HEK293 (cell line): ENCODE data around the gene TMEM127.

Experiments
- CTCF ChIA-PET: fragments of 350-600 bp; formaldehyde crosslinking; extraction: SDS; loops from one replicate; lab custom pipeline; 2021; ENCODE audit warnings: antibody characterized with exemption; lab: Yijun Ruan, JAX
- POLR2A ChIA-PET: fragments of 300-600 bp; formaldehyde crosslinking; extraction: SDS; loops from one replicate; lab custom pipeline; 2020; ENCODE audit warnings: antibody characterized with exemption, inconsistent platforms; lab: Yijun Ruan, JAX
- H3K27ac ChIP-seq: fragments of 200-500 bp; sonication (Bioruptor generic); 2 replicates; pipeline ENCODE4 v1.5.1; 2014; ENCODE audit warnings: low read depth, low read length, control low read depth, inconsistent platforms; ENCODE audit errors: extremely low read depth
- H3K36me3 ChIP-seq, 2 experiments: fragments of 200-500 bp in 1 of 2; sonication (Bioruptor generic) in 1 of 2; 1 replicate in 1 of 2; 2 replicates in 1 of 2; pipeline ENCODE4 v1.5.1; 2014 to 2017; ENCODE audit warnings: inconsistent platforms in 2 of 2, low read length in 2 of 2; ENCODE audit not compliant: control insufficient read depth in 2 of 2, insufficient read depth in 1 of 2
- H3K4me1 ChIP-seq: fragments of 200-500 bp; sonication (Bioruptor generic); 2 replicates; pipeline ENCODE4 v1.5.1; 2014; ENCODE audit warnings: mild to moderate bottlenecking, low read length, inconsistent platforms; ENCODE audit not compliant: control insufficient read depth, insufficient read depth
- H3K4me3 ChIP-seq: 2 replicates; pipeline ENCODE4 v1.5.1; 2011; ENCODE audit warnings: low read depth, mild to moderate bottlenecking, control low read depth, low read length, moderate library complexity
- H3K9me3 ChIP-seq: fragments of 200-500 bp; sonication (Bioruptor generic); 2 replicates; pipeline ENCODE4 v1.5.1; 2014; ENCODE audit warnings: low read depth, low read length, inconsistent platforms; ENCODE audit not compliant: control insufficient read depth, insufficient read depth
- IKZF3 ChIP-seq: fragments of 450-650 bp; IDR thresholded peaks from 2 replicates; pipeline ENCODE4 v1.5.0; 2018; ENCODE audit warnings: missing biosample characterization, mild to moderate bottlenecking, missing genetic modification characterization, moderate library complexity
- INSM2 ChIP-seq: fragments of 450-650 bp; formaldehyde crosslinking; IDR thresholded peaks from 2 replicates; pipeline ENCODE4 v1.5.1; 2016; ENCODE audit warnings: missing biosample characterization, missing genetic modification characterization
- KLF16 ChIP-seq: fragments of 450-650 bp; formaldehyde crosslinking; IDR thresholded peaks from 2 replicates; pipeline ENCODE4 v1.5.1; 2017; ENCODE audit warnings: missing biosample characterization, missing genetic modification characterization
- KLF7 ChIP-seq: fragments of 450-650 bp; formaldehyde crosslinking; IDR thresholded peaks from 2 replicates; pipeline ENCODE4 v1.5.1; 2016; ENCODE audit warnings: missing biosample characterization, missing genetic modification characterization, borderline replicate concordance
- MZF1 ChIP-seq: fragments of 450-650 bp; formaldehyde crosslinking; IDR thresholded peaks from 2 replicates; pipeline ENCODE4 v1.5.1; 2017; ENCODE audit warnings: missing biosample characterization, missing genetic modification characterization, borderline replicate concordance
- OSR2 ChIP-seq: fragments of 450-650 bp; formaldehyde crosslinking; IDR thresholded peaks from 2 replicates; pipeline ENCODE4 v1.5.1; 2016; ENCODE audit warnings: missing biosample characterization, missing genetic modification characterization
- REPIN1 ChIP-seq: fragments of 450-650 bp; formaldehyde crosslinking; IDR thresholded peaks from 2 replicates; pipeline ENCODE4 v1.5.1; 2017; ENCODE audit warnings: missing biosample characterization, missing genetic modification characterization, low read depth
- REST ChIP-seq: fragments of 450-650 bp; formaldehyde crosslinking; IDR thresholded peaks from 2 replicates; pipeline ENCODE4 v1.5.1; 2016; ENCODE audit warnings: missing biosample characterization, missing genetic modification characterization
- ZBTB1 ChIP-seq: fragments of 450-650 bp; formaldehyde crosslinking; IDR thresholded peaks from 2 replicates; pipeline ENCODE4 v1.5.1; 2016; ENCODE audit warnings: missing biosample characterization, missing genetic modification characterization
- ZBTB20 ChIP-seq: fragments of 450-650 bp; formaldehyde crosslinking; IDR thresholded peaks from 2 replicates; pipeline ENCODE4 v1.5.1; 2016; ENCODE audit warnings: missing biosample characterization, missing genetic modification characterization
- ZBTB48 ChIP-seq: fragments of 450-650 bp; formaldehyde crosslinking; IDR thresholded peaks from 2 replicates; pipeline ENCODE4 v1.5.1; 2016; ENCODE audit warnings: missing biosample characterization, missing genetic modification characterization
- ZFHX2 ChIP-seq: fragments of 450-650 bp; formaldehyde crosslinking; conservative IDR thresholded peaks from 2 replicates; pipeline ENCODE4 v1.5.1; 2016; ENCODE audit warnings: missing biosample characterization, missing genetic modification characterization
- ZFP41 ChIP-seq: fragments of 450-650 bp; formaldehyde crosslinking; IDR thresholded peaks from 2 replicates; pipeline ENCODE4 v1.5.1; 2016; ENCODE audit warnings: missing biosample characterization, missing genetic modification characterization, borderline replicate concordance
- ZNF10 ChIP-seq: fragments of 450-650 bp; formaldehyde crosslinking; IDR thresholded peaks from 2 replicates; pipeline ENCODE4 v1.5.1; 2017; ENCODE audit warnings: missing biosample characterization, missing genetic modification characterization
- ZNF157 ChIP-seq: fragments of 450-650 bp; formaldehyde crosslinking; IDR thresholded peaks from 2 replicates; pipeline ENCODE4 v1.5.1; 2016; ENCODE audit warnings: missing biosample characterization, missing genetic modification characterization
- ZNF169 ChIP-seq: fragments of 450-650 bp; formaldehyde crosslinking; IDR thresholded peaks from 2 replicates; pipeline ENCODE4 v1.5.1; 2016; ENCODE audit warnings: missing biosample characterization, missing genetic modification characterization
- ZNF19 ChIP-seq: fragments of 450-650 bp; formaldehyde crosslinking; IDR thresholded peaks from 2 replicates; pipeline ENCODE4; 2016; ENCODE audit warnings: missing biosample characterization, missing genetic modification characterization, low read depth
- ZNF302 ChIP-seq: fragments of 450-650 bp; formaldehyde crosslinking; IDR thresholded peaks from 2 replicates; pipeline ENCODE4 v1.5.1; 2016; ENCODE audit warnings: missing biosample characterization, missing genetic modification characterization, low read depth
- ZNF324 ChIP-seq: fragments of 450-650 bp; formaldehyde crosslinking; IDR thresholded peaks from 2 replicates; pipeline ENCODE4 v1.5.1; 2016; ENCODE audit warnings: missing biosample characterization, missing genetic modification characterization
- ZNF37A ChIP-seq: fragments of 450-650 bp; IDR thresholded peaks from 2 replicates; pipeline ENCODE4 v1.5.1; 2018; ENCODE audit warnings: missing biosample characterization, missing genetic modification characterization
- ZNF394 ChIP-seq: fragments of 450-650 bp; formaldehyde crosslinking; IDR thresholded peaks from 2 replicates; pipeline ENCODE4 v1.5.1; 2016; ENCODE audit warnings: missing biosample characterization, missing genetic modification characterization, mild to moderate bottlenecking, moderate library complexity, borderline replicate concordance
- ZNF510 ChIP-seq: fragments of 450-650 bp; formaldehyde crosslinking; IDR thresholded peaks from 2 replicates; pipeline ENCODE4 v1.5.1; 2018; ENCODE audit warnings: mild to moderate bottlenecking, missing genetic modification characterization, missing biosample characterization; ENCODE audit not compliant: insufficient replicate concordance
- ZNF558 ChIP-seq: fragments of 450-650 bp; formaldehyde crosslinking; IDR thresholded peaks from 2 replicates; pipeline ENCODE4 v1.5.1; 2016; ENCODE audit warnings: missing biosample characterization, missing genetic modification characterization
- ZNF621 ChIP-seq: fragments of 450-650 bp; formaldehyde crosslinking; IDR thresholded peaks from 2 replicates; pipeline ENCODE4 v1.5.1; 2017; ENCODE audit warnings: missing biosample characterization, missing genetic modification characterization
- ZNF660 ChIP-seq: fragments of 450-650 bp; IDR thresholded peaks from 2 replicates; pipeline ENCODE4 v1.5.1; 2018; ENCODE audit warnings: missing biosample characterization, mild to moderate bottlenecking, missing genetic modification characterization
- ZNF664 ChIP-seq: fragments of 450-650 bp; formaldehyde crosslinking; IDR thresholded peaks from 2 replicates; pipeline ENCODE4 v1.5.1; 2016; ENCODE audit warnings: missing biosample characterization, missing genetic modification characterization
- ZNF704 ChIP-seq: fragments of 450-650 bp; formaldehyde crosslinking; IDR thresholded peaks from 2 replicates; pipeline ENCODE4 v1.5.1; 2016; ENCODE audit warnings: missing biosample characterization, missing genetic modification characterization

TMEM127 gene

GRCh38 chr2:96254571-96254970, 11.2 kb downstream of the TMEM127 start:
- Histone ChIP-seq H3K9me3 (no peaks in the 10 kb centered on the region), H3K27ac (no peak overlapping the region), H3K4me1 (peaks cover under 1% of the 10 kb centered on the region; the same call in 1 of the 2 replicates), H3K36me3 (peaks cover 13 to 67% of the 10 kb centered on the region in 2 experiments; a peak in 2 of 3 replicates), H3K4me3 (no peak overlapping the region)
- ChIA-PET CTCF (interaction anchor here (1.4 kb wide), 1 partner anchor 116 kb away, joined by 4 read pairs; the partner anchor contains the start of gene ASTL), POLR2A (interaction anchor here (1.2 kb wide), 2 partner anchors 11 to 46 kb away, joined by 4 to 6 read pairs; partner anchors contain the start of genes CIAO1, STARD7 and TMEM127)
- TF ChIP-seq KLF16 (no peak), IKZF3 (no peak), KLF7 (no peak), REPIN1 (no peak), ZNF157 (tag by site-specific recombination) (no peak), ZNF558 (tag by site-specific recombination) (no peak), ZNF704 (no peak), ZFP41 (tag by site-specific recombination) (no peak)

GRCh38 chr2:96253006-96253405, 12.8 kb downstream of the TMEM127 start:
- Histone ChIP-seq H3K9me3 (no peaks in the 10 kb centered on the region), H3K27ac (no peak overlapping the region), H3K4me1 (no peaks in the 10 kb centered on the region), H3K36me3 (peaks cover 13 to 52% of the 10 kb centered on the region in 2 experiments; a peak in 2 of 3 replicates), H3K4me3 (no peak overlapping the region)
- ChIA-PET CTCF (interaction anchor here (1.4 kb wide), 1 partner anchor 114 kb away, joined by 4 read pairs; the partner anchor contains the start of gene ASTL), POLR2A (no interaction called here)
- TF ChIP-seq MZF1 (tag by site-specific recombination) (no peak), ZBTB20 (tag by site-specific recombination) (no peak), ZNF10 (no peak), ZNF324 (tag by site-specific recombination) (no peak), ZNF302 (no peak), ZNF394 (tag by site-specific recombination) (no peak), ZNF169 (no peak), ZNF621 (tag by site-specific recombination) (no peak), INSM2 (tag by site-specific recombination) (no peak), ZBTB1 (no peak), ZBTB48 (tag by site-specific recombination) (no peak), ZNF37A (tag by site-specific recombination) (no peak), ZFHX2 (tag by site-specific recombination) (no peak), ZNF19 (tag by site-specific recombination) (no peak), ZNF660 (no peak), ZNF704 (no peak), ZNF664 (tag by site-specific recombination) (no peak), REST (tag by site-specific recombination) (no peak), ZNF510 (tag by site-specific recombination) (no peak), OSR2 (tag by site-specific recombination) (no peak)
